AG04450 (cell line): ENCODE measurements around the gene CCDC3. TPM values are rescaled to one million over a fixed set of nuclear protein-coding genes. Genes with fewer than 3 reads are reported as not detected.

Experiments used
- CTCF ChIA-PET: fragments of 300-600, 350-600 bp; formaldehyde crosslinking; extraction: SDS; loops from one replicate; lab custom pipeline; 2022; ENCODE audit warnings: antibody characterized with exemption, inconsistent platforms; lab: Charles Lee
- POLR2A ChIA-PET: fragments of 350-600 bp; formaldehyde crosslinking; extraction: SDS; loops from one replicate; lab custom pipeline; 2021; ENCODE audit warnings: antibody characterized with exemption, inconsistent platforms; lab: Yijun Ruan, JAX
- DNase-seq: peaks from one replicate; pipeline ENCODE4 v3.0.0-alpha.2; 2011; ENCODE audit warnings: low read depth, low spot score
- H3K27ac ChIP-seq: one replicate; pipeline ENCODE4 v1.5.1; 2012; ENCODE audit warnings: low read depth, low read length, control low read depth
- H3K27me3 ChIP-seq: one replicate; pipeline ENCODE4 v1.6.0; 2012; ENCODE audit warnings: low read length; ENCODE audit not compliant: control insufficient read depth, insufficient read depth
- H3K4me3 ChIP-seq: 2 replicates; pipeline ENCODE4 v1.5.1; 2011; ENCODE audit warnings: mild to moderate bottlenecking, low read depth, low read length, control low read depth
- H3K9me3 ChIP-seq: 2 replicates; pipeline ENCODE4 v1.5.1; 2012; ENCODE audit warnings: low read length; ENCODE audit not compliant: control insufficient read depth, insufficient read depth
- polyA plus RNA-seq: library from polyadenylated mRNA; depleted of rRNA; stranded (reverse); fragments of >200 nt; gene quantifications from 2 replicates; pipeline ENCODE4 v1.2.3, GENCODE V29; 2011
- TF ChIP-seq, protein P1 (sequence below): IDR thresholded peaks from 2 replicates; pipeline ENCODE4 v1.5.1; 2011; ENCODE audit warnings: low read depth, low read length, control low read depth, inconsistent platforms

CCDC3 gene
- polyA plus RNA-seq, 1 experiment, result 3.3 TPM

DNA sequence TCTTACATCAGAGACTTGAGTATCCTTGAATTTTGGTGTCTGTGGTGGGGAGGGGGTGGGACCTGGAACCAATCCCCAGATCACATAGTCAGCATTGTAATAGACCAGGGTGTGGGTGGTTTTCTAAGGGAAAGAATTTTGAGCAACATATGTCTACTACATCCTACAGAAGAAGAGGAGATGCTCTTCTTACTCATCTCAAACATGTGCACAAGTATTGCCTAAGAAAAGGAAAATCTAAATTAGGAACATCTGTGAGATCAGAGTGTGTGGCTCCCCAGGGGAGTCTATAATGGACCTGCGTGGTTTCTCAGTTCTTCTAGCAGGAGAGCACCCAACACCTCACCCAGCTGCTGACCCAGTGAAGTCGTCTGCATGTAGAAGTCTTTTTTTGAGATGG lies 148.8 kb downstream of the CCDC3 start:
- CTCF ChIA-PET, result no interaction called here
- POLR2A ChIA-PET, result no interaction called here

DNA sequence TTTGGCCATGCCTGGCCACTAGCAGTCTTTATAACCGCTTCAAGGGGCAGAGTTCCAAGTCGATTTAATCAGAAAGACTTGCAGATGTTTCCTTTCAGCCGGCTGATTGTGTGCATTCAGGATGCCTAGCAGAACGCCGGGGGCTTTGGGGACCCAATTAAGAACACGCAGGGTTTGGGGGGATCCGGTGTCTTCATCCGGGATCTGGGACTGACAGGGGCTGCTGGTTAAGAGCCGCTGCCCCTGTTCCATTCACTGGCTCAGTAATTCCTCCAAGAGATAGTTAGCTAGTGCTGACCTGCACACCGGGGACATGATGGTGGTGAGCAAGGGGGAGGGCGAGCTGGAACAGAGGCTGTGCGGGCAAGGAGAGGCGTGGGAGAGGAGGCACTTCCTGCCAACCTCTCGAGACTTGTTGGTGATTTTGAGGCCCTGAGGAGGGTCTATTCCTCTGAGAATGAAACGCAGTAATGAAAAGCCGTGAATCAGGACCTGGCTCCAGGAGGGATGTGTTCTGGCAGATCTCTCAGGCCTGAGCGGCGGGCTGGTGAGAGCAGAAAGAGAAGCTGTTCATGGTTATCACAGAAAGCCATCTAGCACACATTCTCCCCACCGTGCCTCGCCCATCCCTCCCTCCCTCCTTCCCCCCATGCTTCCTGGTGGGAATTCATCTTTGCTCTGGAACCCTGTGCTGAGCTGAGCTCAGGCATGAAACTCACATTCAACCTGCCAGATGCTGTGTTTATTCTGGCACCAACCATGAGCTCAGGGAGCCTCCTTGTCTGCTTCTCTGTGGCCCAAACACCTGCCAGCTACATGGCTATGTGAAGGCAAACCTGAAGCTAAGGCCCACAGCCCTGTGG lies 152.0 kb downstream of the CCDC3 start:
- Histone ChIP-seq H3K27me3 (peaks cover 12% of the 10 kb centered on the region), H3K4me3 (no peak overlapping the region), H3K9me3 (peaks cover 5% of the 10 kb centered on the region; the same call in 1 of the 2 replicates), H3K27ac (no peak overlapping the region)
- ChIA-PET POLR2A (no interaction called here), CTCF (interaction anchor here (0.7 kb wide), 1 partner anchor 67 kb away, joined by 3 read pairs; no protein-coding TSS in a partner anchor)
- DNase-seq, result no peak
- TF ChIP-seq, protein P1, sequence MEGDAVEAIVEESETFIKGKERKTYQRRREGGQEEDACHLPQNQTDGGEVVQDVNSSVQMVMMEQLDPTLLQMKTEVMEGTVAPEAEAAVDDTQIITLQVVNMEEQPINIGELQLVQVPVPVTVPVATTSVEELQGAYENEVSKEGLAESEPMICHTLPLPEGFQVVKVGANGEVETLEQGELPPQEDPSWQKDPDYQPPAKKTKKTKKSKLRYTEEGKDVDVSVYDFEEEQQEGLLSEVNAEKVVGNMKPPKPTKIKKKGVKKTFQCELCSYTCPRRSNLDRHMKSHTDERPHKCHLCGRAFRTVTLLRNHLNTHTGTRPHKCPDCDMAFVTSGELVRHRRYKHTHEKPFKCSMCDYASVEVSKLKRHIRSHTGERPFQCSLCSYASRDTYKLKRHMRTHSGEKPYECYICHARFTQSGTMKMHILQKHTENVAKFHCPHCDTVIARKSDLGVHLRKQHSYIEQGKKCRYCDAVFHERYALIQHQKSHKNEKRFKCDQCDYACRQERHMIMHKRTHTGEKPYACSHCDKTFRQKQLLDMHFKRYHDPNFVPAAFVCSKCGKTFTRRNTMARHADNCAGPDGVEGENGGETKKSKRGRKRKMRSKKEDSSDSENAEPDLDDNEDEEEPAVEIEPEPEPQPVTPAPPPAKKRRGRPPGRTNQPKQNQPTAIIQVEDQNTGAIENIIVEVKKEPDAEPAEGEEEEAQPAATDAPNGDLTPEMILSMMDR, result no peak

More for the DNA sequence above, 148.8 kb downstream of the CCDC3 start:
- Histone ChIP-seq H3K27me3 (peaks cover 7% of the 10 kb centered on the region), H3K9me3 (peaks cover 2% of the 10 kb centered on the region; the same call in 1 of the 2 replicates), H3K27ac (no peak overlapping the region), H3K4me3 (no peak overlapping the region)
- DNase-seq, result no peak
- TF ChIP-seq, protein P1, result no peak

DNA sequence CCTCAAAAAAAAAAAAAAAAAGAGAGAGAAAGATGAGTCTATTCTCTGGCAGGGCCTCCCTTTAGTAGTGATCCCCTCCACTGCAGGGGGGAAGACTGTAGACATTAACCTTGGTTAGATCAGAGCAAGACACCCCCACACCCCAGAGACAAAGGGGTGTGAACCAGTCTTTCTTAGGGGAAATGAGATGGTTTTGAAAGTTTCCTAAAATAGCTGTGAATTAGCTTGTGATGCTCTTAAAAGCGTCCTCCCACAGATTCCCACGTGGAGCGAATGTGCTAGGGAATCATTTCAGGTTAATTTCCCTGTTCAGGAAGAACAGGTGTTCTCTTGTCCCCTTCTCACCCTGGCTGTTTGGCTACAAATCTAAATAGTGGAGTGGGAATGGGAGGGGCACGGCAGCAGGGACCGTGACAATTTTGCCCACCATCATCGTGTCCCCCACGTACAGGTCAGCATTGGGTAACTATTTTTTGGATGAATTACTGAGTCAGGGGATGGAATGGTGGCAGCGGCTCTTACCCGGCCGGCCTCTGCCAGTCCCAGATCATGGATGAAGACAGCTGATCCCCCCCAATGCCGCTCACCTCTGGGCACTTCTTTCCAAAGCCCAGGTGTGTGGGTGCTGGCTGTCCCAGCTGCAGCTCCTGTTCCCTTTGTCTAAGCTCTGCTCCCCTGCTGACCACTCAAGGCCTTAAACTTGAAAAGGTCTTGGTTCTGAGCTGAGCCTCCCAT lies 152.9 kb downstream of the CCDC3 start:
- Histone ChIP-seq H3K27me3 (peaks cover 12% of the 10 kb centered on the region), H3K9me3 (peaks cover 5% of the 10 kb centered on the region; the same call in 1 of the 2 replicates), H3K4me3 (no peak overlapping the region), H3K27ac (no peak overlapping the region)
- DNase-seq, result no peak
- POLR2A ChIA-PET, result no interaction called here
- TF ChIP-seq, protein P1, result no peak
- CTCF ChIA-PET, result no interaction called here

DNA sequence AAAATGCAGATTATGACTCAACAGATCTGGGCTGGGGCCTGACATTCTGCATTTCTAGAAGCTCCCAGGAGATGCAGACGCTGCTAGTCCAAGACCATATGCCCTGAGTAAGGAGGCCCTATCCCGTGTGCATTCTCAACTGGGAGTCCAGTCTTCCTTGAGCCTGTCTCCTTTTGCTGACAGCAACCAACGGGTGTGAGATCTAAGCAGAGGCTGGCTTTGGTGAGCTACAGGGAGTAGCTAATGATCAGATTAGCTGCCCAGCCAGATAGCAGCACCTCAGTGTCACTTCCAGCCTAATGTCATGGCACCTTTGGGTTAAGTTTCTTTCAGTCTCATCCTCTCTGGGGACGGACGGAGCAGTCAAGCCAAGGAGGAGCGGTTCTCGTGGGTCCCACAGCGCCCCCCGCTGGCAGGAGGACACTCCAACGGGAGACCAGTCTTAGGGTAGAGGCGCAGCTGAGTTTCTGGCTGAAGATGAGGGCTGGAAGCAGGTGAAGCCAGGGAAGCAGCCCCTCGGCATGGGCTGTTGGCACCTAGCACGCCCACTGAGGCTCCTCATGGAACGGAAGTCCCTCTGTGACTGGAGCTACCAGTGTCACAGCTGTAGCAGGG lies 154.0 kb downstream of the CCDC3 start:
- Histone ChIP-seq H3K9me3 (peaks cover 5% of the 10 kb centered on the region; the same call in 1 of the 2 replicates), H3K27ac (no peak overlapping the region), H3K27me3 (peaks cover 12% of the 10 kb centered on the region), H3K4me3 (no peak overlapping the region)
- ChIA-PET POLR2A (no interaction called here), CTCF (interaction anchor here (0.7 to 0.9 kb wide), 3 partner anchors 25 to 257 kb away, joined by 3 read pairs; no protein-coding TSS in a partner anchor)
- TF ChIP-seq, protein P1, result peak; percentile 26; the same call in 1 of the 2 replicates
- no peak for DNase-seq
